GM19238 (cell line): ENCODE data around the gene TGFB1.
"Not testable (repeated sequence)": the region's sequence is repeated elsewhere in the genome, so short reads cannot be mapped to it uniquely, and the experiment has no call there.

Source experiments
- DNase-seq: peaks from one replicate; pipeline ENCODE4 v3.0.0; 2011; ENCODE audit warnings: low spot score; ENCODE audit not compliant: insufficient read length

The TGFB1 gene

GRCh38 chr19:41369769-41370168 lies 16.0 kb upstream of the TGFB1 start:
- no peak for DNase-seq

GRCh38 chr19:41367848-41368301 lies 14.2 kb upstream of the TGFB1 start:
- DNase-seq = peak; percentile 29

DNA sequence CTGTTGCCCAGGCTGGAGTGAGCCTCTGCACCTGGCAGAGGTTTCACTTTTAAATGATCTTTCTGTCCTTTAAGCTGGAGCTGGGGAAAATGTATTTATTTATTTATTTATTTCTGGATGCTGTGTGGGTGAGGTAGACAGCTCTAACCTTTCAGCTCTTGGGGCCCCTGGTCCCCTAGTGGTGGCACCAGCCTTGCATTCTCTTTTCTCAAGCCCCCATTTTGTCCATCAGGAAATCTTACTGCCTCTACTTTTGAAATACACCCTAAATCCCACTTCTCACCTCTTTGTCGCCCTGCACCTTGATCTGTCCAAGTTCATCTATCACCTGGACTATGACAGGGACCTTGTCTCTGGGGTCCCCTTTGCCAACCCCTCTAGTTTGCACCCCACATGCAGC lies 12.4 kb upstream of the TGFB1 start:
- DNase-seq = no peak

- DNase-seq = no peak
These were observed 11.0 kb upstream of the TGFB1 start for GRCh38 chr19:41364524-41365391.

DNA sequence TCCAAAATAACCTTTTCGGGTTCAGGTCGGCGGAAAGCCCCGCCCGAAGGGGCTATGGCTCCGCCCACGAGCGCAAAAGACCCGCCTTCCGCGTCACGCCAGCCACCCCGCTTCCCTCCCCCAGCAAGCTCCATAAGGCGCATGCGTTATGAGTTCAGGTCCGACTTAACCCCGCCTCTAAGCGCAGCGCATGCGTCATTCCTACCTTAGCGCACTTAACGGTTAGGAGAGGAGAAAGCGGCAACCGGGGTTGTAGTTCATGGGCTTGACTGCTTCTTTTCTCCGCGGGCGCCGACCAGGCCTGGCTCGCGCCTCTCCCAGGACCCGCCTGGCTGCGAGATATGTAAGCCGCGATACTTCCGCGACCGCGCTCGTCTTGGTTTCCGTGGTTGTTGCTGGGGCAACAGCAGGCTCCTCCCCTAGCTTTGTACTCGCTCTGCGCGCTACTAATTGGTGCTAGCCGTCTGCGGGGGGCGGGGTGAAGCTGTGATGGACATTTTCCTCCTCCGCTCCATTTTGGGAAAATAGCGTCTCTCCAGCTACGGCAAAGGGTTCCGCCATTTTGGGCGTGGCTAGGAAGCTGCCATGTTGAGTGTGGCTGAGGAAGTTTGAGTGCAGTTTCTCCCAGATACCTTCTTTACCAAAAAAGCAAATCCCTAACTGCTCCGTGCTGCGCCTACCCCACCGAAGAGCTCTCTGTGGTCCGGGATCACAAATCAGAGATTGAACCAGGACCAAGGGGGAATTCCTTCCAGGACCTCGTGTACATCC lies 10.2 kb upstream of the TGFB1 start, which contains the start of gene B9D2:
Gene B9D2, minus strand, starts transcription at position 397 of the 771 bp plus-strand sequence. CDS start 630 bp downstream, outside the sequence.
- DNase-seq = peak; percentile 85

- no peak for DNase-seq
These were observed 9.6 kb upstream of the TGFB1 start for GRCh38 chr19:41363371-41363752.

DNA sequence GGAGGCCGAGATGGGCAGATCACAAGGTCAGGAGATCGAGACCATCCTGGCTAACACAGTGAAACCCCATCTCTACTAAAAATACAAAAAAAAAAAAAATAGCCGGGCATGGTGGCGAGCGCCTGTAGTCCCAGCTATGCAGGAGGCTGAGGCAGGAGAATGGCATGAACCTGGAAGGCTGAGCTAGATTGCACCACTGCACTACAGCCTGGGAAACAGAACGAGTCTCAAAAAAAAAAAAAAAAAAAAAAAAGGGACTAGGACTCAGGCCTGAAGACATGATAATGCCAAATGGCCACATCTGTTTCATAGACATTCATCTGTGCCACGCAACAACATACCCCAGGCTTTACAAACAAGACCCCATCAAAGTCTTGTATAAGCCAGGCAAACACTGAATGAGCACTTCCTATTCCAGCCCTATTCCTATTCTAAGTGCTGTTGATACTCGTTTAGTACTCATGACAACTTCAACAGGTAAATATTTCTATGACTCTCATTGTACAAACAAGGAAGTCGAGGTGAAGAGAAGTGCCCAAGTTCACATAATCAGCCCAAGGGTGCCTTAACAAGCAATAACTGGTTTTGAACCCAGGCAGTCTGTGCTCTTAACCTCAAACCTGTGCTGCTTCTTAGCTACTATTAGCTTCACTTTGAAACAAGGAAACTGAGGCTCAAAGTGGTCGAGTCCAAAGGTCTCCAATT lies 8.6 kb upstream of the TGFB1 start:
- DNase-seq = no peak

- no peak for DNase-seq
These were observed 6.0 kb upstream of the TGFB1 start for GRCh38 chr19:41359741-41360140.

DNA sequence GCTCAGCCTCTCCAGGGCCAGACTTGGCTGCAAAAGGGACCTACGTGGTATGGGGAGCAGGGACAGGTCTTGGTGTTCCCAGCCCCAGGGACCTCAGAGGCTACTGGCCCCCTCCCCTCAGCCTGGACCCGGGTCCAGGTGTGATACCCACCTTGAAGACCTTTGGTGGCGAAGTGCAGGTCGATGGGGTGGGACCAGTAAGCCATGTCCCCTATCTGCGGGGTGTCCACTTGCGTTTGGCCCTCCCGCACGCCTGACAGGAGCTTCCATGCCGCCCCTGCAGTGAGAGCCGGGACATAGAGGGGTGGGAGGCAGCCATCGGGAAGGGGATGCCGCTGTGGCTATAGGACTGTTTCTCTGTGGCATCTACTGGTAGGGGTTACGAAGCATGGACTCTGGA lies 4.0 kb upstream of the TGFB1 start:
- no peak for DNase-seq

GRCh38 chr19:41356984-41357739 lies 3.4 kb upstream of the TGFB1 start:
- DNase-seq = no peak

GRCh38 chr19:41355802-41356201 lies 2.1 kb upstream of the TGFB1 start:
- DNase-seq = no peak

GRCh38 chr19:41355035-41355434 lies 1.3 kb upstream of the TGFB1 start:
- no peak for DNase-seq

GRCh38 chr19:41354343-41354953 lies 726 bp upstream of the TGFB1 start:
- no peak for DNase-seq

GRCh38 chr19:41352609-41353465 lies 885 bp downstream of the TGFB1 start:
- no peak for DNase-seq

DNA sequence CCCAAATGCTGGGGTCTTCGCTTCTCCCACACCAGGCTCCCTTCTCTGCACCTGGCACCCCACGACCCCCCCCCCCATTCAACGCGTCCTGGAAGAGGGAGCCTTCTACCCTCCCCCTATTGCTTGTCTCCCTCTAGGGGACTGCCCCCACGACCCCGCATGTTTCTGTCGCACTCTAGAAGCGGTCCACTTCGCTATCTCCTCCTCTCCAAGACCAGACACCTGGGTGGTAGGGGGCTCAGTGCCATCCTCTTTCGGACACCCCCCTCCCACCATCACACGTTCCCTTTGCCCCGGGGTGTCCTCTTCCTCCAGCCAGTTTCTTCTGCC lies 1.5 kb downstream of the TGFB1 start:
- DNase-seq = no peak

GRCh38 chr19:41351339-41352245 lies 2.1 kb downstream of the TGFB1 start:
- DNase-seq = no peak

DNA sequence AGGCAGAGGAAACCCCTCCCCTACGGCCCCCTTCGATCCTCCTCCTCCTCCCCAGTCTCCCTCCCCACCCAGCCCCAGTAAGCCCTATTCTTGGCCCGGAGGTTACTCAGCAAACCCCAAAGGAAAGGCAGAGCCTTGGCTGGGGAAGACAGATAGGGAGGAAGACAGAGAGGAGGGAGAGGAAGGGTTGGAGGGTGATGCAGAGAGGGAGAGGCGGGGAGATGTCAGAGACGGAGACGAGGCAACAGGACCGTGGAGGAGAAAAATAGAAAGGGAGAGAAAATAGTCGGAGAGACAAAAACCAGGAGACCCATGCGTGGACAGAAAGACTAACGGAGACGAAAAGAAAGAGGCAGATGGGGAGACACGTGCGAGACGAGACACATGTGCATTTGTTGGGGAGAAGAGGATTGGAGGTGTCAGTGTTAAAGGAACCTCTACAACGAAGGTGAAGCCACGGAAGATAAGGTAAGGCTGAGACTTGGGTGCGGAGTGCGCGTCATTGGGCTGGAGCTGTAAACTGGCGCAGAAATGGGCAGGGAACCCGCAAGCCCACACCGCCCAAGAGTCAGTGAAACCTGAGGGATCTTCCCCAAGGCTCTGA lies 2.9 kb downstream of the TGFB1 start:
- DNase-seq = no peak

- not testable (repeated sequence) for DNase-seq
These were observed 6.8 kb downstream of the TGFB1 start for GRCh38 chr19:41346916-41347315.
